A673 (cell line): Measurements from ENCODE around the gene ZFPM1.

ENCODE experiments used
- CTCF ChIP-seq: fragments of 300-800, 200-600 bp; sonication (generic); conservative IDR thresholded peaks from 2 replicates; pipeline ENCODE4 v1.5.1; 2017; ENCODE audit warnings: low read depth, mild to moderate bottlenecking, antibody characterized with exemption, low read length, moderate library complexity, mixed read lengths
- EZH2 ChIP-seq: fragments of 200-600 bp; sonication (generic); IDR thresholded peaks from 2 replicates; pipeline ENCODE4 v1.6.1; 2017; ENCODE audit warnings: borderline replicate concordance, low read depth, mild to moderate bottlenecking, mixed read lengths, antibody characterized with exemption, low read length; ENCODE audit not compliant: poor library complexity, severe bottlenecking

DNA sequence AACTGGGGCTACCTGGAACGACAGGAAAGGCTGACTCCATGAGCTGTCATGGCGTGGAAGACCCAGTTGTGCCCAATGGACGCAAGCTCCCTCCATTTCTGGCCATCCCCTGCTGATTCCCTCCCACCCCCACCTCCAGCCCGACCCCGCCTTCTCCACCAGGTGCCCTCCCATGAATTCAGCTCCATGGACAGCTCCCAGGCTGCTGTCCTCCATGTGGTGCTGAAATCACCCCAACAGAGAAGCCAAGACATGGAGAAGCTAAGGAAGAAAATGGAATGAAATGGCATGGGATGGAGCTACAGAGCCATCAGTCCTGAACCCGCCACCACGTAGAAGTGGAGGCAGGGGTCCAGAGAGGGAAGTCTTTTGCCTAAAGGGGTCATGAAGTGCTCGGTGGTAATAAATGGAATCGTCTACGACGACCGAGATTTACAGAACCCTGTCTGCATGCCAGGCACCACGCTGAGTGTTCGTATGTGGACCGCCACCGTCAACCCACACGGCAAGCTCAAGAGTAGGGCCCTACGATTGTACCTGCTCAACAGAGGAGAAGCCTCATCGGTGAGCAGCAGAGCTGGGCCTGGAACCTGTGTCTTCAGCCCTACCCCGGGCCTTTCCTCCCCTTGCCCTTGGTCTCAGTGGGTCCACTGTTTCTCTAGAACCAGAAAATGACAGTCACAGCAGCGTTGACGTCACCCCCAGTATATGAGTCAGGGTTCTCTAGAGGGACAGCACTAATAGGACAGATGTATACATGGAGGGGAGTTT lies 107.8 kb downstream of the ZFPM1 start:
- TF ChIP-seq CTCF, result no peak
- TF ChIP-seq EZH2, result no peak
